ENCODE results near the gene ROBO1. TPM values are rescaled to one million over a fixed set of nuclear protein-coding genes. Genes with fewer than 3 reads are reported as not detected.

Gene ROBO1
- total and polyA plus RNA-seq, 2 of the 8 experiments (the other 6 are each of a cell fraction or from before 2014, with no cell fraction given), result 51.4 to 91.0 TPM

GRCh38 chr3:78621061-78621716, 1146.6 kb downstream of the ROBO1 start:
- H2BK120ac ChIP-seq (replicated peaks; ENCODE audit: low read depth, low read length), result no peak overlapping the region
- no peaks in the 10 kb centered on the region for H3K79me2 ChIP-seq (ENCODE audit: control insufficient read depth in 1 of 2, insufficient read depth in 2 of 2, low read length in 2 of 2)
- H3K23me2 ChIP-seq (ENCODE audit: low read depth, low read length), result no peaks in the 10 kb centered on the region
- DNase-seq (ENCODE audit: low read depth in 1 of 2, low spot score in 2 of 2) (no peak), FAIRE-seq (no peak)
- H3K79me1 ChIP-seq (ENCODE audit: low read depth, low read length), result no peaks in the 10 kb centered on the region; the same call in 1 of the 2 replicates
- no peak overlapping the region for H3K9ac ChIP-seq (replicated peaks in 1 of 4; ENCODE audit: extremely low read depth in 1 of 4, low read depth in 3 of 4, low read length in 3 of 4)
- H3K23ac ChIP-seq (ENCODE audit: insufficient read length), result no peak overlapping the region
- H2BK15ac ChIP-seq (ENCODE audit: low read length), result no peak overlapping the region
- H3K27ac ChIP-seq (ENCODE audit: low read depth, low read length), result no peak overlapping the region
- H4K91ac ChIP-seq (replicated peaks; ENCODE audit: insufficient read length, low read length), result no peak overlapping the region
- no peaks in the 10 kb centered on the region for H3K4me1 ChIP-seq (replicated peaks in 1 of 4; ENCODE audit: control insufficient read depth in 3 of 4, insufficient read depth in 4 of 4, low read length in 3 of 4)
- no peaks in the 10 kb centered on the region for H3K9me3 ChIP-seq (ENCODE audit: insufficient read depth in 2 of 2, low read depth in 1 of 2, low read length in 1 of 2)
- H3K56ac ChIP-seq (replicated peaks; ENCODE audit: insufficient read length, low read depth, low read length), result no peak overlapping the region
- CTCF ChIA-PET (ENCODE audit: partially characterized antibody), result interaction anchor here (0.7 kb wide), 1 partner anchor 957 kb away, joined by 3 read pairs; no protein-coding TSS in a partner anchor
- H4K5ac ChIP-seq (ENCODE audit: insufficient read length, low read depth, low read length), result no peak overlapping the region
- H3K27me3 ChIP-seq (replicated peaks in 1 of 4; ENCODE audit: control insufficient read depth in 3 of 4, extremely low read depth in 1 of 4, insufficient read depth in 3 of 4, low read length in 3 of 4), result no peaks in the 10 kb centered on the region
- no peak overlapping the region for H4K8ac ChIP-seq (ENCODE audit: extremely low read depth, insufficient read depth, low read length)
- H3K4me3 ChIP-seq (ENCODE audit: extremely low read depth in 1 of 4, insufficient read depth in 2 of 4, low read depth in 3 of 4, low read length in 4 of 4), result no peak overlapping the region
- H2BK5ac ChIP-seq (ENCODE audit: low read depth, low read length), result no peak overlapping the region
- POLR2A ChIA-PET (ENCODE audit: partially characterized antibody), result interaction anchor here (0.7 kb wide), 1 partner anchor 10 kb away, joined by 3 read pairs; no protein-coding TSS in a partner anchor
- WGBS, 2 experiments (ENCODE audit: extremely low coverage in 1 of 2, insufficient coverage in 1 of 2, insufficient read length in 1 of 2, insufficient replicate concordance in 2 of 2, low coverage in 1 of 2, low lambda C conversion rate in 2 of 2, missing lambda C conversion rate in 1 of 2), result 91% methylated on average over 3 of the region's 3 CpGs; no CpG with 5 or more reads in 1 of the 2 experiments
- H3K14ac ChIP-seq (ENCODE audit: insufficient read length), result no peak overlapping the region
- H2BK12ac ChIP-seq (ENCODE audit: low read depth, low read length), result no peak overlapping the region
- H3K4me2 ChIP-seq (ENCODE audit: insufficient read depth in 1 of 2, low read depth in 2 of 2, low read length in 2 of 2), result no peak overlapping the region
- no peak overlapping the region for H2BK20ac ChIP-seq (ENCODE audit: low read length)
- H3K4ac ChIP-seq (replicated peaks; ENCODE audit: insufficient read length, low read depth, low read length), result no peak overlapping the region
- peaks cover 0 to 2% of the 10 kb centered on the region in 2 experiments for H4K20me1 ChIP-seq (replicated peaks in 1 of 2; ENCODE audit: control insufficient read depth in 1 of 2, insufficient read depth in 2 of 2, low read length in 2 of 2)
- no peak overlapping the region for H3K18ac ChIP-seq (ENCODE audit: extremely low read depth, low read length)
- peaks cover 0 to 9% (median 8%) of the 10 kb centered on the region in 4 experiments; a peak in 5 of 8 replicates for H3K36me3 ChIP-seq (ENCODE audit: control insufficient read depth in 2 of 4, insufficient read depth in 4 of 4, low read length in 3 of 4)
- H2AFZ ChIP-seq (ENCODE audit: low read length), result no peak overlapping the region
- no peak overlapping the region for H2AK5ac ChIP-seq (ENCODE audit: low read depth, low read length)
- TF ChIP-seq CREB1 (IDR thresholded peaks at IDR 0.05), result no peak
- no peak for TF ChIP-seq CBX5 (IDR thresholded peaks at IDR 0.05; ENCODE audit: low read depth, low read length)
- no peak for TF ChIP-seq POU5F1 (IDR thresholded peaks at IDR 0.05; ENCODE audit: low read depth, low read length)
- no peak for TF ChIP-seq CBX8 (IDR thresholded peaks at IDR 0.05; ENCODE audit: borderline replicate concordance, low read depth, low read length)
- no peak for TF ChIP-seq TAF7 (optimal IDR thresholded peaks at IDR 0.05; ENCODE audit: borderline replicate concordance, low read depth, low read length)
- TF ChIP-seq GTF2F1 (IDR thresholded peaks at IDR 0.05; ENCODE audit: borderline replicate concordance, low read depth, low read length), result no peak
- TF ChIP-seq ATF2 (IDR thresholded peaks at IDR 0.05; ENCODE audit: low read length), result no peak
- no peak for TF ChIP-seq POLR2A (IDR thresholded peaks at IDR 0.05; ENCODE audit: control extremely low read depth in 1 of 2, low read depth in 2 of 2, low read length in 2 of 2)
- no peak for TF ChIP-seq YY1 (IDR thresholded peaks at IDR 0.05; ENCODE audit: low read depth, low read length)
- TF ChIP-seq TAF1 (IDR thresholded peaks at IDR 0.05; ENCODE audit: low read depth, low read length), result no peak
- no peak for TF ChIP-seq SIN3A (conservative IDR thresholded peaks at IDR 0.05 in 1 of 2, IDR thresholded peaks at IDR 0.05 in 1 of 2; ENCODE audit: low read depth in 1 of 2, low read length in 2 of 2)
- no peak for TF ChIP-seq POLR2AphosphoS5 (IDR thresholded peaks at IDR 0.05; ENCODE audit: low read depth, low read length)
